ENCODE results near the gene TUBE1.
A peak's percentile ranks its signal among the peaks of the same experiment; 100 is the strongest.

TUBE1 gene

GRCh38 chr6:112033791-112034615 is 53.3 kb downstream of the TUBE1 start:
- Histone ChIP-seq H3K9me3 (ENCODE audit: control insufficient read depth, low read length) (no peaks in the 10 kb centered on the region), H3K4me3 (ENCODE audit: low read length) (no peak overlapping the region), H3K36me3 (ENCODE audit: control insufficient read depth, insufficient read depth, low read length, severe bottlenecking) (no peaks in the 10 kb centered on the region), H3K4me1 (ENCODE audit: control insufficient read depth, insufficient read depth, low read length) (peaks cover 88% of the 10 kb centered on the region), H3K9ac (ENCODE audit: low read length) (peak overlapping the region; percentile 39), H3K27me3 (replicated peaks; ENCODE audit: control insufficient read depth, insufficient read depth, low read length) (no peaks in the 10 kb centered on the region)
- no peak for DNase-seq (ENCODE audit: low read depth)

GRCh38 chr6:112032728-112033127 is 54.6 kb downstream of the TUBE1 start:
- H3K4me3 ChIP-seq (ENCODE audit: low read length): no peak overlapping the region
- no peaks in the 10 kb centered on the region for H3K36me3 ChIP-seq (ENCODE audit: control insufficient read depth, insufficient read depth, low read length, severe bottlenecking)
- H3K9ac ChIP-seq (ENCODE audit: low read length): no peak overlapping the region
- H3K27me3 ChIP-seq (replicated peaks; ENCODE audit: control insufficient read depth, insufficient read depth, low read length): no peaks in the 10 kb centered on the region
- no peaks in the 10 kb centered on the region for H3K9me3 ChIP-seq (ENCODE audit: control insufficient read depth, low read length)
- peaks cover 90% of the 10 kb centered on the region for H3K4me1 ChIP-seq (ENCODE audit: control insufficient read depth, insufficient read depth, low read length)
- DNase-seq (ENCODE audit: low read depth): no peak

- H3K9ac ChIP-seq (ENCODE audit: low read length): peak overlapping the region; percentile 80
- H3K27me3 ChIP-seq (replicated peaks; ENCODE audit: control insufficient read depth, insufficient read depth, low read length): no peaks in the 10 kb centered on the region
- no peaks in the 10 kb centered on the region for H3K9me3 ChIP-seq (ENCODE audit: control insufficient read depth, low read length)
- DNase-seq (ENCODE audit: low read depth): no peak
- H3K4me3 ChIP-seq (ENCODE audit: low read length): no peak overlapping the region
- H3K4me1 ChIP-seq (ENCODE audit: control insufficient read depth, insufficient read depth, low read length): peaks cover 85% of the 10 kb centered on the region
- H3K36me3 ChIP-seq (ENCODE audit: control insufficient read depth, insufficient read depth, low read length, severe bottlenecking): no peaks in the 10 kb centered on the region
These were observed 55.3 kb downstream of the TUBE1 start for GRCh38 chr6:112031960-112032359.

GRCh38 chr6:112030961-112031660 is 56.2 kb downstream of the TUBE1 start:
- Histone ChIP-seq H3K36me3 (ENCODE audit: control insufficient read depth, insufficient read depth, low read length, severe bottlenecking) (no peaks in the 10 kb centered on the region), H3K9ac (ENCODE audit: low read length) (peak overlapping the region; percentile 80), H3K27me3 (replicated peaks; ENCODE audit: control insufficient read depth, insufficient read depth, low read length) (no peaks in the 10 kb centered on the region), H3K4me3 (ENCODE audit: low read length) (peak overlapping the region; percentile 45), H3K4me1 (ENCODE audit: control insufficient read depth, insufficient read depth, low read length) (peaks cover 76% of the 10 kb centered on the region), H3K9me3 (ENCODE audit: control insufficient read depth, low read length) (no peaks in the 10 kb centered on the region)
- DNase-seq (ENCODE audit: low read depth): no peak

GRCh38 chr6:112030206-112030960 is 56.9 kb downstream of the TUBE1 start:
- DNase-seq (ENCODE audit: low read depth): no peak
- no peaks in the 10 kb centered on the region for H3K27me3 ChIP-seq (replicated peaks; ENCODE audit: control insufficient read depth, insufficient read depth, low read length)
- peaks cover 71% of the 10 kb centered on the region for H3K4me1 ChIP-seq (ENCODE audit: control insufficient read depth, insufficient read depth, low read length)
- H3K9me3 ChIP-seq (ENCODE audit: control insufficient read depth, low read length): no peaks in the 10 kb centered on the region
- H3K4me3 ChIP-seq (ENCODE audit: low read length): peak overlapping the region; percentile 45
- no peaks in the 10 kb centered on the region for H3K36me3 ChIP-seq (ENCODE audit: control insufficient read depth, insufficient read depth, low read length, severe bottlenecking)
- peak overlapping the region; percentile 80 for H3K9ac ChIP-seq (ENCODE audit: low read length)

- Histone ChIP-seq H3K36me3 (ENCODE audit: control insufficient read depth, insufficient read depth, low read length, severe bottlenecking) (no peaks in the 10 kb centered on the region), H3K9me3 (ENCODE audit: control insufficient read depth, low read length) (peaks cover 3% of the 10 kb centered on the region), H3K27me3 (replicated peaks; ENCODE audit: control insufficient read depth, insufficient read depth, low read length) (no peaks in the 10 kb centered on the region), H3K9ac (ENCODE audit: low read length) (peak overlapping the region; percentile 80), H3K4me3 (ENCODE audit: low read length) (peak overlapping the region; percentile 45), H3K4me1 (ENCODE audit: control insufficient read depth, insufficient read depth, low read length) (peaks cover 59% of the 10 kb centered on the region)
- peak; percentile 62 for DNase-seq (ENCODE audit: low read depth)
These were observed 58.0 kb downstream of the TUBE1 start for GRCh38 chr6:112029045-112029822.

GRCh38 chr6:112027942-112028674 is 59.2 kb downstream of the TUBE1 start:
- Histone ChIP-seq H3K9ac (ENCODE audit: low read length) (peak overlapping the region; percentile 59), H3K36me3 (ENCODE audit: control insufficient read depth, insufficient read depth, low read length, severe bottlenecking) (no peaks in the 10 kb centered on the region), H3K4me1 (ENCODE audit: control insufficient read depth, insufficient read depth, low read length) (peaks cover 52% of the 10 kb centered on the region), H3K27me3 (replicated peaks; ENCODE audit: control insufficient read depth, insufficient read depth, low read length) (no peaks in the 10 kb centered on the region), H3K9me3 (ENCODE audit: control insufficient read depth, low read length) (peaks cover 11% of the 10 kb centered on the region), H3K4me3 (ENCODE audit: low read length) (no peak overlapping the region)
- no peak for DNase-seq (ENCODE audit: low read depth)

GRCh38 chr6:112026933-112027332 is 60.3 kb downstream of the TUBE1 start:
- peaks cover 11% of the 10 kb centered on the region for H3K9me3 ChIP-seq (ENCODE audit: control insufficient read depth, low read length)
- no peaks in the 10 kb centered on the region for H3K27me3 ChIP-seq (replicated peaks; ENCODE audit: control insufficient read depth, insufficient read depth, low read length)
- no peak for DNase-seq (ENCODE audit: low read depth)
- no peak overlapping the region for H3K9ac ChIP-seq (ENCODE audit: low read length)
- no peak overlapping the region for H3K4me3 ChIP-seq (ENCODE audit: low read length)
- H3K4me1 ChIP-seq (ENCODE audit: control insufficient read depth, insufficient read depth, low read length): peaks cover 45% of the 10 kb centered on the region
- no peaks in the 10 kb centered on the region for H3K36me3 ChIP-seq (ENCODE audit: control insufficient read depth, insufficient read depth, low read length, severe bottlenecking)

GRCh38 chr6:112024464-112024863 is 62.8 kb downstream of the TUBE1 start:
- Histone ChIP-seq H3K9ac (ENCODE audit: low read length) (no peak overlapping the region), H3K4me3 (ENCODE audit: low read length) (no peak overlapping the region), H3K9me3 (ENCODE audit: control insufficient read depth, low read length) (peaks cover 11% of the 10 kb centered on the region), H3K4me1 (ENCODE audit: control insufficient read depth, insufficient read depth, low read length) (peaks cover 28% of the 10 kb centered on the region), H3K36me3 (ENCODE audit: control insufficient read depth, insufficient read depth, low read length, severe bottlenecking) (no peaks in the 10 kb centered on the region), H3K27me3 (replicated peaks; ENCODE audit: control insufficient read depth, insufficient read depth, low read length) (no peaks in the 10 kb centered on the region)
- DNase-seq (ENCODE audit: low read depth): no peak

GRCh38 chr6:112022749-112023148 is 64.5 kb downstream of the TUBE1 start:
- no peak overlapping the region for H3K4me3 ChIP-seq (ENCODE audit: low read length)
- no peak for DNase-seq (ENCODE audit: low read depth)
- no peaks in the 10 kb centered on the region for H3K36me3 ChIP-seq (ENCODE audit: control insufficient read depth, insufficient read depth, low read length, severe bottlenecking)
- H3K4me1 ChIP-seq (ENCODE audit: control insufficient read depth, insufficient read depth, low read length): peaks cover 28% of the 10 kb centered on the region
- H3K27me3 ChIP-seq (replicated peaks; ENCODE audit: control insufficient read depth, insufficient read depth, low read length): no peaks in the 10 kb centered on the region
- no peak overlapping the region for H3K9ac ChIP-seq (ENCODE audit: low read length)
- peaks cover 11% of the 10 kb centered on the region for H3K9me3 ChIP-seq (ENCODE audit: control insufficient read depth, low read length)

All from adipocyte (in vitro differentiated cells).